Epithelial cell of proximal tubule (primary cell): ENCODE results near the gene ASTN2. TPM values are rescaled to one million over a fixed set of nuclear protein-coding genes. Genes with fewer than 3 reads are reported as not detected.

Experiments
- DNase-seq: peaks from one replicate; pipeline ENCODE4 v3.0.0-alpha.2; 2011; ENCODE audit warnings: low read depth
- H3K4me3 ChIP-seq: 2 replicates; pipeline ENCODE4 v1.5.1; 2011; ENCODE audit warnings: low read depth, mild to moderate bottlenecking, low read length
- total RNA-seq: library from RNA; depleted of rRNA; stranded (reverse); fragments of >200 nt; gene quantifications from 2 replicates; pipeline ENCODE4 v1.2.3, GENCODE V29; 2015
- TF ChIP-seq, protein P1 (sequence below): conservative IDR thresholded peaks from 2 replicates; pipeline ENCODE4 v1.5.1; 2012; ENCODE audit warnings: low read depth, mild to moderate bottlenecking, low read length

Gene ASTN2
- total RNA-seq, 1 donor from 2014 or later, result 4.4 TPM

DNA sequence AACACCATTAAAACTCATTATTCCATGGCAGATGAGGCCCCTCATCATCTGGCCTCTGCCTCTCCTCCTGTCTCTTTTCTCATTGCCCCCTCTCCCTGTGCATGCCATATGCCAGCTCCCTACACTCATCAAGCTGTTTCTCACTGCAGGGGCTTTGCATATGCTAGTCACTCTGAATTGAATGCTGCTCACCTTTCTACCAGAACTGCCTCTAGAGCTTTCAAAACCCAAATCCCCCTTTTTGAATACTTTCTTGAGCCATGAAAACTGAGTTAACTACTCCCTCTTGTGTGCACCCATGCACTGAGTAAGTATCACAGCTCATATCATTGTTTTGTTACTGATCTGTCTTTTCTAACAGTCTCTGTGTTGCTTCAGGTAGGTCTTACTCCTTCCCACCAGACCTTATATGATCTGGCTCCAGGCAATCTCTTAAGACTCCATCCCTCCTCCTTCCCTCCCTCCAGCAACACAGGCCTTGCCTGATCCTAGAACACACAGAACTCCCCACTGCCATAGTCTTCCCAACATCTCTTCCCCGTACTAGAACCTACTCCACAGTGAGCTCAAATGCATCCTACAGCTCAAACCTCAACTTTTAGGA, 60.5 kb downstream of the ASTN2 start:
- TF ChIP-seq, protein P1, sequence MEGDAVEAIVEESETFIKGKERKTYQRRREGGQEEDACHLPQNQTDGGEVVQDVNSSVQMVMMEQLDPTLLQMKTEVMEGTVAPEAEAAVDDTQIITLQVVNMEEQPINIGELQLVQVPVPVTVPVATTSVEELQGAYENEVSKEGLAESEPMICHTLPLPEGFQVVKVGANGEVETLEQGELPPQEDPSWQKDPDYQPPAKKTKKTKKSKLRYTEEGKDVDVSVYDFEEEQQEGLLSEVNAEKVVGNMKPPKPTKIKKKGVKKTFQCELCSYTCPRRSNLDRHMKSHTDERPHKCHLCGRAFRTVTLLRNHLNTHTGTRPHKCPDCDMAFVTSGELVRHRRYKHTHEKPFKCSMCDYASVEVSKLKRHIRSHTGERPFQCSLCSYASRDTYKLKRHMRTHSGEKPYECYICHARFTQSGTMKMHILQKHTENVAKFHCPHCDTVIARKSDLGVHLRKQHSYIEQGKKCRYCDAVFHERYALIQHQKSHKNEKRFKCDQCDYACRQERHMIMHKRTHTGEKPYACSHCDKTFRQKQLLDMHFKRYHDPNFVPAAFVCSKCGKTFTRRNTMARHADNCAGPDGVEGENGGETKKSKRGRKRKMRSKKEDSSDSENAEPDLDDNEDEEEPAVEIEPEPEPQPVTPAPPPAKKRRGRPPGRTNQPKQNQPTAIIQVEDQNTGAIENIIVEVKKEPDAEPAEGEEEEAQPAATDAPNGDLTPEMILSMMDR, result peak; percentile 13
- no peak for DNase-seq
- H3K4me3 ChIP-seq, result no peak overlapping the region

DNA sequence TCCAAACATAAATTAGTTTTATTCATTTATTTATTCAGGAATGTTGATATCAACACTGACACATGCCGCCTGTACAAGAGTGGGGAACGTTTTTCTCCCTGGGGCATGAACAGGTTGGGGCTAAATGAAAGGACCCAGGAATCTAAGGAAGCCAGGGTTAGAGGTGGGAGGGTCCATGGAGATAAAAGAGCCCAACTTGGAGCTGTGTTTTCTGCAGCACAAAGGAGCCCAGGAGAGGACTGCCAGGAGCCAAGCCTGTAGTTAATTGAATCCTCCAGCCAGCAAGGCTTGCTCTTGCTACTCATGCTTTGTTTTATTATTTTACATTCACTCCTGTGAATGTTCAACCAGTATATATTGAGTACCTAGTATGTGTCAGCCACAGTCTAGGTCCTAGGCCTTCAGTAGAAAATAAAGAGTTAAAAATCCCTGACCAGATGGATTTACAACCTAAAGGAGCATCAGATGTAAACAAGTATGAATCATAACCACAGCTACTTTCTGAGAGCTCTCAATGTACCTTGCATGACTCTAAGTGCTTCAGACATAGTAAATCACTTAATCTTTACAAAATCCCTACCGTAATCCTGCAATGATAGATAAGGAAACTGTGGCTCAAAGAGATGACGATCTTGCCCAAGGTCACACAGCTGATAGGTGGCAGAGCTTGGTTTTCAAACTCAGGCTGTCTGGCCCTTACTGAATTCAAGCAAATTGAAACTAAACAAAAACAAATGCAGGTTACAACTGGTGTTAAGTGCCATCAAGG, 69.8 kb downstream of the ASTN2 start:
- H3K4me3 ChIP-seq, result no peak overlapping the region
- DNase-seq, result no peak
- TF ChIP-seq, protein P1, result no peak

DNA sequence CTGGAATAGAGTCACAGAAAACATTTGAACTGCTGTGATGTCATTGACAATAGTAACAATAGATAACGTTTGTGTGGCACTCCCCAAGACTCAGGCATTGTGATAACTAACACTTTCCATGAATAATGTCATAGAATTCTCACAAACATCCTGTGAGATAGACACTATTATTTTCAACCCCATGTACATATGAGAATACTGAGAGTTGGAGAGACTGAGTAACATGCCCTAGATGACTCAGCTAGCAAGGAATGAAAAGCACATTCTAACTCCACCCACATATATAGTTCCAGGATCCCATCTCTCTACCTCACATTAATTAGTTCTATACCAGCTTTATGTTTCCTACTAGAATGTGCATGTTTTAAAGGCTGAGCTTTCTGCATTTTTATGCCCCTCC, 71.4 kb downstream of the ASTN2 start:
- TF ChIP-seq, protein P1, result no peak
- no peak for DNase-seq

DNA sequence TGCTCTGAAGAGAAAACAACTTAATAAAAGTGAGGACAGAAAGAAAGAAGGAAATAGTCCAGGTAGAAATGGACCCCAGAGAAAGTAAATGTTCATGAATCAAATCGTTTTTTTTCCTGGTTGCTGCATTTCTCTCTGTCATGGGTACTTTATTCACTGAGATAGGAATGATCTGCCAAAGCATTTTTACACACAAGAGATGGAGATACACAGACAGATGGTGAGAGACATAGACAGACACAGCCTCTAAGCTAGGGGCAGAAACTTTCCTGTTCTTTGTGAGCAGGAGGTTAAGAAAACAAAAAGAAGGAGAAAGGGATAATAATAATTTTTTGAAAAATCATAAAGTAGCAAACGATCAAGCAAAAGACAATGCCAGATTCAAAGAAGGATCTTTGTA, 73.7 kb downstream of the ASTN2 start:
- TF ChIP-seq, protein P1, result no peak
- DNase-seq, result no peak
- no peak overlapping the region for H3K4me3 ChIP-seq

More for the DNA sequence above, 71.4 kb downstream of the ASTN2 start:
- no peak overlapping the region for H3K4me3 ChIP-seq

DNA sequence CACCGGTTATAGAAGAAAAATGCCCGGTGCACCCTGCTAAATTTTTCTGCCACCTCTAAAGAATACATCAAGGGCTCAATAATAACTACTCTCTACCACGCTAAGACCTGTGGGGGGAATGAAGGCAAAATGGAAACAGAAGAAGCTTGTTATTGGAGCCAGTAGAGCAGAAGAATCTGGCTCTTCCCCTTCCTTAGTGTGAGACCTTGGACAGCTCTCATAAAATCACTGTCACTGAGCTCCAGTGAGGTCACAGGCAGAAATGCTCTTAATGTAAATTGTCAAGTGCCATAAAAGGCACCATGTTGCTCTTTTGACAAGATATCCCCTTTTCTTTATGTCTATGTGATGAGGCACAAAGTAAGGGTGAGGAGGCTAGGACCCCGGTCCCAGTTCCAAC, 74.4 kb downstream of the ASTN2 start:
- H3K4me3 ChIP-seq, result no peak overlapping the region
- no peak for DNase-seq
- TF ChIP-seq, protein P1, result no peak

DNA sequence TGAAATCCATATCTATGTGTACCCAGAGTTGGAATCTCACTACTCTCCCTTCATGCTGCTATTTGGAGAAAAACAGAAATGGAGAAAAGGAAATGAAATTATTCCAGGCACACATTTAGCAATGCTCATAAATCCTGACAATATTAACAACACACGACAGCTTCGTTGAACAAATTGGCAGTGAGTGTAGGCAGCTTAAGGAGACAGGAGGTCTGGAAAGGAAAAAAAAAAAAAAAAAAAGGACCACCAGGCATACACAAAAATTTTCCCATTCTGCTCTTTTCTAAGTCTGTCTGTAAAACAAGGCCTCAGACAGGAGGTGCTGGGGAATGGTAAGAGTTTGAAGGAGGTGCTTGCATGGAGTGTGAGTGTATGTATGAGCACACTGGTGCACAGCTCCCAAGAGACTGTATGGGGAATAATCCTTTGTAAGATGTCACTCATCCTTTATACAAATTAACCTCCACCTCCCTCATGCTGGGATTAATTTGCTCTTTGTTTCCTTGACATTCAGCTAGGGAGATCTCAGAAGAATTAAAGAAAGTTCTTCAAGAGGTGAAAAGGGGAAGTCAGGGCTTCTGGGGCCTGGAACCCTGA, 78.9 kb downstream of the ASTN2 start:
- H3K4me3 ChIP-seq, result no peak overlapping the region
- TF ChIP-seq, protein P1, result no peak
- DNase-seq, result no peak
